GM18502 (cell line): ENCODE results near the gene TIMD4.

ENCODE experiments used
- ATAC-seq: cut with Tn5 transposase; IDR thresholded peaks from one replicate; pipeline ENCODE4 v1.9.1; 2021; ENCODE audit warnings: mild to moderate bottlenecking; ENCODE audit not compliant: unreplicated experiment, poor library complexity

Gene TIMD4

GRCh38 chr5:156870498-156870839 is 92.6 kb downstream of the TIMD4 start:
- no peak for ATAC-seq
